AG04449 (cell line): ENCODE results near the gene RYK.
"Not testable (repeated sequence)": the region's sequence is repeated elsewhere in the genome, so short reads cannot be mapped to it uniquely, and the experiment has no call there.

Experiments
- CTCF ChIA-PET: fragments of 350-600 bp; formaldehyde crosslinking; extraction: SDS; loops from one replicate; lab custom pipeline; 2021; ENCODE audit warnings: antibody characterized with exemption; lab: Yijun Ruan, JAX
- POLR2A ChIA-PET: fragments of 400-600, 350-600 bp; formaldehyde crosslinking; extraction: SDS; loops from one replicate; lab custom pipeline; 2020; ENCODE audit warnings: antibody characterized with exemption, inconsistent platforms; lab: Yijun Ruan, JAX
- DNase-seq: peaks from one replicate; pipeline ENCODE4 v3.0.0-alpha.2; 2010; ENCODE audit warnings: low read depth, low spot score
- H3K4me3 ChIP-seq: 2 replicates; pipeline ENCODE4 v1.5.1; 2011; ENCODE audit warnings: low read depth, mild to moderate bottlenecking, control low read depth, low read length
- TF ChIP-seq, protein P1 (sequence below): IDR thresholded peaks from one replicate; pipeline ENCODE4 v1.5.1; 2011; ENCODE audit warnings: mild to moderate bottlenecking, moderate library complexity, low read length, control low read depth, inconsistent platforms; ENCODE audit not compliant: insufficient read depth; ENCODE audit errors: missing control alignments

RYK gene

DNA sequence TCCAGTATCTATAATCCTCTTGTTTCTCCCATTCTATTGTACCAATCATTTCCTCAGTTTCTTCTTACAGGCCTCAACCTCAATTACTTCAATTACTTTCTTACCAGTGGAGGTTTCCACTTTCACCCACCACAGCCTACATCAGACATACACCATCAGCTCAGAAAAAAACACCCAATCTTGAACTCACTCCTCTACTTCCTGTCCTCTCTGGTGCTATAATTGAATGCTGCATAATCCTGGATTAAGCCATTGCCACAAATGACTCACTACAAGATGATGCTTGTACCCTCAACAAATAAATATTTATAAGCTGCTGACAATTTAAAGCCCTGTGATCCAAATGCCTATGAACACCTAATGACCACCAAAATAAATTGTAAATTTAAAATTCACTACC, 18.5 kb downstream of the RYK start:
- no peak for DNase-seq
- POLR2A ChIA-PET, result interaction anchor here (1.4 kb wide), 1 partner anchor 18 kb away, joined by 3 read pairs; no protein-coding TSS in a partner anchor
- no peak overlapping the region for H3K4me3 ChIP-seq

DNA sequence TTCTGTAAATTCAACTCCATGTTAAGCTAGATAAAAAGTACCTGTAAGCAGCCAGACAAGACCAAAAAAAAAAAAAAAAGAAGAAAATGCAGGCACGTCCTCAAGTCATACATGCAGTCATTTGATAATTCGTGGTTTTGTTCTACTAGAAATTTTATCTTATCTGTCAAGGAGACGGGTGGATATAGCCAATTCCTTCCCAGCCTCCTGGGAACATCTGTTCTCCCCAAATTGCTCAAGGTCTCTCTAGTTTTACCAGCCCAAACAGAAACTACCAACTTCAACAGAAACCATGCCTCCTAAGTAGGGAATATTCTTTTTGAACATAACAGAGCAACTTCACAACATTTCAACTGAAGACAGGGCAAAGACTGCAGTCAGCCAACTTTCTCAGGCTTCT, 19.5 kb downstream of the RYK start:
- TF ChIP-seq, protein P1, sequence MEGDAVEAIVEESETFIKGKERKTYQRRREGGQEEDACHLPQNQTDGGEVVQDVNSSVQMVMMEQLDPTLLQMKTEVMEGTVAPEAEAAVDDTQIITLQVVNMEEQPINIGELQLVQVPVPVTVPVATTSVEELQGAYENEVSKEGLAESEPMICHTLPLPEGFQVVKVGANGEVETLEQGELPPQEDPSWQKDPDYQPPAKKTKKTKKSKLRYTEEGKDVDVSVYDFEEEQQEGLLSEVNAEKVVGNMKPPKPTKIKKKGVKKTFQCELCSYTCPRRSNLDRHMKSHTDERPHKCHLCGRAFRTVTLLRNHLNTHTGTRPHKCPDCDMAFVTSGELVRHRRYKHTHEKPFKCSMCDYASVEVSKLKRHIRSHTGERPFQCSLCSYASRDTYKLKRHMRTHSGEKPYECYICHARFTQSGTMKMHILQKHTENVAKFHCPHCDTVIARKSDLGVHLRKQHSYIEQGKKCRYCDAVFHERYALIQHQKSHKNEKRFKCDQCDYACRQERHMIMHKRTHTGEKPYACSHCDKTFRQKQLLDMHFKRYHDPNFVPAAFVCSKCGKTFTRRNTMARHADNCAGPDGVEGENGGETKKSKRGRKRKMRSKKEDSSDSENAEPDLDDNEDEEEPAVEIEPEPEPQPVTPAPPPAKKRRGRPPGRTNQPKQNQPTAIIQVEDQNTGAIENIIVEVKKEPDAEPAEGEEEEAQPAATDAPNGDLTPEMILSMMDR, result no peak
- POLR2A ChIA-PET, result interaction anchor here (1.4 kb wide), 1 partner anchor 19 kb away, joined by 3 read pairs; no protein-coding TSS in a partner anchor
- DNase-seq, result no peak
- CTCF ChIA-PET, result interaction anchor here (0.7 to 12.5 kb wide), 5 partner anchors 7 to 18 kb away, joined by 3 to 162 read pairs (median 5); no protein-coding TSS in a partner anchor
- no peak overlapping the region for H3K4me3 ChIP-seq

More for the DNA sequence above, 18.5 kb downstream of the RYK start:
- TF ChIP-seq, protein P1, result no peak
- CTCF ChIA-PET, result interaction anchor here (0.8 to 12.5 kb wide), 6 partner anchors 9 to 247 kb away, joined by 3 to 162 read pairs (median 4); no protein-coding TSS in a partner anchor

DNA sequence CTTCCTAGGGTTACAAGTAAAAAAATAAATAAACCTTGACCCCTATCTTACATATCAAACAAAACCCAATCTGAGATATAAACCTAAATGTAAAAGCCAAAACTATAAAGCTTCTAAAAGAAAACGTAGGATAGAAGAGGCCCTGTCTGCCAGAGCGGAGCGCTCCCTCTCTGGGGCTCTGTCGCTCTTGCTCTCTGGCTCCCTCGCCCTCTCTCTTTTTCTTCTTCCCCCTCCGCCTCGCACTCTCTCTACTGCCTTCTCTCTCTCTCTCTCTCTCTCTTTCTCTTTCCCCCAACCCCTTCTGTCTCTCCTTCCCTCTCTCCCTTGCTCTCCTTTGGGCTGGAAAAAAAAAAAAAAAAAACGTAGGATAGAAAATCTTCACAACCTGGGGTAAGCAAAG, 21.6 kb downstream of the RYK start:
- no peak overlapping the region for H3K4me3 ChIP-seq
- CTCF ChIA-PET, result interaction anchor here (1.3 to 12.5 kb wide), 3 partner anchors 12 to 28 kb away, joined by 3 to 162 read pairs (median 6); no protein-coding TSS in a partner anchor
- TF ChIP-seq, protein P1, result no peak
- POLR2A ChIA-PET, result no interaction called here
- DNase-seq, result no peak

DNA sequence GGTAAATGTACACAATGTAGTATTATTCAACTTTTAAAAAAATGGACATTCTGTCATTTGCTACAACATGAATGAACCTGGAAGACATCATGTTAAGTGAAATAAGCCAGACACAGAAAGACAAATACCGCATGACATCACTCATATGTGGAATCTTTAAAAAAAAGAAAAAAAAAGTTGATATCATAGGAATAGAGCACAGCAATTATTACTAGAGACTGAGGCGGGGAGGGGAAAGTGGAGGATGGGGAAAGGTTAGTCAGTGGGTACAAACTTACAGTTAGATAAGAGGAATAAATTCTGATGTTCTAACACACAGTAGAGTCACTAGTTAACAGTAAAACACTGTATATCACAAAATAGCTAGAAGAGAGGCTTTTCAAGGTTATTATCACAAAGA, 22.2 kb downstream of the RYK start:
- POLR2A ChIA-PET, result no interaction called here
- DNase-seq, result no peak
- TF ChIP-seq, protein P1, result no peak
- H3K4me3 ChIP-seq, result no peak overlapping the region
- CTCF ChIA-PET, result interaction anchor here (1.3 to 12.5 kb wide), 2 partner anchors 12 to 15 kb away, joined by 3 to 162 read pairs; no protein-coding TSS in a partner anchor

DNA sequence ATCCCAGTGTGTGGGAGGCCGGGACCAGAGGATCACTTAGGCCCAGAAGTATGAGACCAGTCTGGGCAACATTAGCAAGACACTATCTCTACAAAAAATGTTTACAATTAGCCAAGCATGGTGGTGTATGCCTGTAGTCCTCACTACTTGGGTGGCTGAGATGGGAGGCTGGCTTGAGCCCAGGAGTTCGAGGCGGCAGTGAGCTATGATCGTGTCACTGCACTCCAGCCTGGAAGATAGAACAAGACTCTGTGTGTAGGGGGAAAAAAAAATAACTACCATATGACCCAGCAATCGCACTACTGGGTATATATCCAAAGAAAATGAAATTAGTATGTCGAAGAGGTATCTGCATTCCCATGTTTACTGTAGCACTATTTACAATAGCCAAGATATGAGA, 22.6 kb downstream of the RYK start:
- DNase-seq, result no peak
- TF ChIP-seq, protein P1, result no peak
- H3K4me3 ChIP-seq, result no peak overlapping the region
- ChIA-PET POLR2A (no interaction called here), CTCF (interaction anchor here (1.3 to 12.5 kb wide), 3 partner anchors 10 to 15 kb away, joined by 3 to 162 read pairs (median 5); no protein-coding TSS in a partner anchor)

DNA sequence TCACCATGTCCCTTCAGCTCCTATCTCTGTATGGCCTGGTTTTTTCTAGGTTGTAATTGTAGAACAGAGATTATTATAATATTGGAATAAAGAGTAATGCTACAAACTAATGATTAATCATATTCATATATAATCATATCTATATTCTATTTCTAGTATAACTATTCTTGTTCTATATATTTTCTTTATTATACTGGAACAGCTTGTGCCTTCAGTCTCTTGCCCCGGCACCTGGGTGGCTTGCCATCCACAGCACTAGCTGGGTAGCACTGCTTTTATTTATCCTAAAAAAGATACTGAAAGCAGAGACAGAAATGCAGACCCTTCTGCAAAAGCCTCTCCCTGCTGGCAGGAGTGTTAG, 25.9 kb downstream of the RYK start:
- H3K4me3 ChIP-seq, POLR2A ChIA-PET, DNase-seq: not testable (repeated sequence)
- CTCF ChIA-PET, result interaction anchor here (1.1 to 12.5 kb wide), 10 partner anchors 10 to 62 kb away, joined by 3 to 162 read pairs (median 4); no protein-coding TSS in a partner anchor
